ENCODE measurements around the gene PRDM16.

The PRDM16 gene

GRCh38 chr1:3483801-3484444, 414.9 kb downstream of the PRDM16 start:
- TF ChIP-seq CTCF (IDR thresholded peaks at IDR 0.05; ENCODE audit: borderline replicate concordance, insufficient read depth, low read depth, low read length), result peak; percentile 91
- H3K4me3 ChIP-seq (ENCODE audit: low read depth, low read length), result no peak overlapping the region

GRCh38 chr1:3485016-3485415, 416.0 kb downstream of the PRDM16 start:
- H3K4me3 ChIP-seq (ENCODE audit: low read depth, low read length), result no peak overlapping the region
- no peak for TF ChIP-seq CTCF (IDR thresholded peaks at IDR 0.05; ENCODE audit: borderline replicate concordance, insufficient read depth, low read depth, low read length)

Data from GM12875 (cell line).